ENCODE measurements around the gene CXorf49B. TPM values are rescaled to one million over a fixed set of nuclear protein-coding genes. Genes with fewer than 3 reads are reported as not detected.

Gene CXorf49B
- not detected in 2 replicates for total RNA-seq

GRCh38 chrX:71763049-71763448 lies at the start of gene CXorf49B:
Gene CXorf49B, plus strand, starts transcription at chrX:71763349. Its CDS starts 75 bp downstream, at chrX:71763424.

DNA sequence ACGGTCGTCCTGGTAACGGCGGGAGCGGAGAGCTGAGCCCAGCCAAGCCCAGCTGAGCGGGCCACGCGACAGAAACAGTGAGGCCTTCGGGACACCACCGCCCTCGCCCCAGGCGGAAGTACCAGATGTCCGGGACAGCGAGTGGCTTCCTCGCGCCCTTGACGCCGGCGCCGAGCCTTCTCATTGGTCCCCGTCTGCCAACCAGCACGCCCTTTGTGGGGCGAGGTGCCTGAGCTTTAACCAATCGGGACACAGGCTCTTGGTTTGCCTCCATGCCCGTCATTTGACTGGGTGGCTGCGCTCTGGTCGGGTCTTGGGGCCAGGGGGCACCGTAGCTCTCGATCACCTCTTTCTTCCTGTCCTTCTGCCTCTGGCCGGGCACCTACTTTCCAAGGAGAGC lies 45.0 kb upstream of the CXorf49B start, which contains the start of gene CXorf49:
Gene CXorf49, minus strand, starts transcription at position 101 of the 400 bp plus-strand sequence. CDS start 134 bp downstream, outside the sequence.

Other genes with a start within 250 kb of the CXorf49B start
- gene OGT, start 230.2 kb upstream of the CXorf49B start, total RNA-seq = 23.1 and 38.0 TPM in 2 replicates
- 0.39 and 0.57 TPM in 2 replicates for gene GCNA, start 184.9 kb upstream of the CXorf49B start, total RNA-seq
- gene CXCR3, start 144.8 kb upstream of the CXorf49B start, total RNA-seq = not detected in 2 replicates
- not detected in 2 replicates for gene CXorf49, start 45.1 kb upstream of the CXorf49B start, total RNA-seq
- gene NHSL2, start 147.5 kb downstream of the CXorf49B start, total RNA-seq = under 0.01 TPM in 2 replicates